H1 (cell line): ENCODE measurements around the gene VPS51. TPM values are rescaled to one million over a fixed set of nuclear protein-coding genes. Genes with fewer than 3 reads are reported as not detected.
A peak's percentile ranks its signal among the peaks of the same experiment; 100 is the strongest.

Experiments used
- CTCF ChIA-PET: fragments of 300-600 bp; sonication (Branson Sonifier 250); formaldehyde crosslinking; loops from one replicate; lab custom pipeline; 2021; ENCODE audit not compliant: partially characterized antibody; lab: Charles Lee
- POLR2A ChIA-PET: fragments of 300-600 bp; sonication (Branson Sonifier 250); formaldehyde crosslinking; loops from one replicate; lab custom pipeline; 2021; ENCODE audit warnings: inconsistent platforms; ENCODE audit not compliant: partially characterized antibody; lab: Charles Lee
- DNase-seq, 2 experiments: peaks; one replicate each; pipeline versions ENCODE4 v3.0.0 to v3.0.0-alpha.2; 2010 to 2022; ENCODE audit warnings: low spot score in 2 of 2, low read depth in 1 of 2, mixed read lengths in 1 of 2
- FAIRE-seq: peaks from 2 replicates; lab custom pipeline; 2011; peaks lifted over from hg19 to GRCh38; lab: Jason Lieb, UNC
- H2AFZ ChIP-seq: 2 replicates; pipeline ENCODE4 v1.8.1; 2012; ENCODE audit warnings: low read length, inconsistent platforms
- H2AK5ac ChIP-seq: 2 replicates; pipeline ENCODE4 v1.6.1; 2013; ENCODE audit warnings: low read depth, low read length
- H2BK120ac ChIP-seq: replicated peaks from 2 replicates; pipeline ENCODE3; 2013; ENCODE audit warnings: low read depth, low read length, inconsistent platforms
- H2BK12ac ChIP-seq: 2 replicates; pipeline ENCODE4 v1.6.1; 2013; ENCODE audit warnings: low read depth, low read length
- H2BK15ac ChIP-seq: 2 replicates; pipeline ENCODE4 v1.6.1; 2013; ENCODE audit warnings: low read length
- H2BK20ac ChIP-seq: 2 replicates; pipeline ENCODE4 v1.6.1; 2013; ENCODE audit warnings: low read length
- H2BK5ac ChIP-seq: 2 replicates; pipeline ENCODE4 v1.6.1; 2013; ENCODE audit warnings: low read depth, low read length
- H3K14ac ChIP-seq: 2 replicates; pipeline ENCODE4 v1.6.1; 2013; ENCODE audit warnings: inconsistent platforms; ENCODE audit not compliant: insufficient read length
- H3K18ac ChIP-seq: 2 replicates; pipeline ENCODE4 v1.6.1; 2013; ENCODE audit warnings: low read length; ENCODE audit errors: extremely low read depth
- H3K23ac ChIP-seq: 2 replicates; pipeline ENCODE4 v1.6.1; 2013; ENCODE audit warnings: inconsistent platforms; ENCODE audit not compliant: insufficient read length
- H3K23me2 ChIP-seq: 2 replicates; pipeline ENCODE4 v1.6.1; 2013; ENCODE audit warnings: low read depth, low read length
- H3K27ac ChIP-seq: 2 replicates; pipeline ENCODE4 v1.6.1; 2011; ENCODE audit warnings: low read depth, low read length, inconsistent platforms
- H3K27me3 ChIP-seq, 4 experiments: replicated peaks in 1 of 4; 1 replicate in 1 of 4; 2 replicates in 3 of 4; pipeline versions ENCODE4 v1.6.1 to v1.8.1; 2011 to 2013; ENCODE audit warnings: low read length in 3 of 4, mild to moderate bottlenecking in 3 of 4, inconsistent platforms in 2 of 4, mixed read lengths in 2 of 4, moderate library complexity in 1 of 4; ENCODE audit not compliant: control insufficient read depth in 3 of 4, insufficient read depth in 3 of 4; ENCODE audit errors: extremely low read depth in 1 of 4
- H3K36me3 ChIP-seq, 4 experiments: 2 replicates each; pipeline versions ENCODE4 v1.6.1 to v1.8.1; 2011 to 2013; ENCODE audit warnings: mild to moderate bottlenecking in 4 of 4, low read length in 3 of 4, moderate library complexity in 2 of 4, control low read depth in 1 of 4, inconsistent platforms in 1 of 4; ENCODE audit not compliant: insufficient read depth in 4 of 4, control insufficient read depth in 2 of 4
- H3K4ac ChIP-seq: replicated peaks from 2 replicates; pipeline ENCODE3; 2013; ENCODE audit warnings: low read length, low read depth, mixed read lengths, inconsistent platforms; ENCODE audit not compliant: insufficient read length
- H3K4me1 ChIP-seq, 4 experiments: replicated peaks in 1 of 4; 1 replicate in 1 of 4; 2 replicates in 3 of 4; pipeline versions ENCODE4 v1.6.1 to v1.8.1; 2011 to 2013; ENCODE audit warnings: low read length in 3 of 4, inconsistent platforms in 2 of 4, mixed read lengths in 1 of 4; ENCODE audit not compliant: insufficient read depth in 4 of 4, control insufficient read depth in 3 of 4
- H3K4me2 ChIP-seq, 2 experiments: 2 replicates each; pipeline versions ENCODE4 v1.6.1 to v1.8.1; 2011 to 2013; ENCODE audit warnings: low read depth in 2 of 2, low read length in 2 of 2, control low read depth in 1 of 2, inconsistent platforms in 1 of 2, mild to moderate bottlenecking in 1 of 2; ENCODE audit not compliant: insufficient read depth in 1 of 2
- H3K4me3 ChIP-seq, 4 experiments: fragments of 200-600, 300-600 bp in 1 of 4; sonication (generic), shearing (Covaris generic), sonication (Bioruptor Twin) in 1 of 4; 2 replicates each; pipeline versions ENCODE4 v1.5.1 to v1.8.1; 2011 to 2016; ENCODE audit warnings: low read length in 4 of 4, low read depth in 3 of 4, control low read depth in 2 of 4, inconsistent platforms in 2 of 4, mild to moderate bottlenecking in 2 of 4, mixed read lengths in 1 of 4, moderate library complexity in 1 of 4; ENCODE audit not compliant: insufficient read depth in 2 of 4; ENCODE audit errors: extremely low read depth in 1 of 4
- H3K56ac ChIP-seq: replicated peaks from 2 replicates; pipeline ENCODE3; 2013; ENCODE audit warnings: low read depth, mild to moderate bottlenecking, mixed read lengths, low read length, inconsistent platforms; ENCODE audit not compliant: insufficient read length
- H3K79me1 ChIP-seq: 2 replicates; pipeline ENCODE4 v1.6.1; 2013; ENCODE audit warnings: low read depth, low read length, control low read depth
- H3K79me2 ChIP-seq, 2 experiments: 2 replicates each; pipeline versions ENCODE4 v1.6.1 to v1.8.1; 2012 to 2013; ENCODE audit warnings: low read length in 2 of 2, mild to moderate bottlenecking in 2 of 2, inconsistent platforms in 1 of 2; ENCODE audit not compliant: insufficient read depth in 2 of 2, control insufficient read depth in 1 of 2
- H3K9ac ChIP-seq, 4 experiments: replicated peaks in 1 of 4; 1 replicate in 1 of 4; 2 replicates in 3 of 4; pipeline versions ENCODE4 v1.6.1 to v1.8.1; 2011 to 2013; ENCODE audit warnings: low read depth in 3 of 4, low read length in 3 of 4, control low read depth in 2 of 4, mild to moderate bottlenecking in 2 of 4, moderate library complexity in 2 of 4, inconsistent platforms in 1 of 4; ENCODE audit errors: extremely low read depth in 1 of 4
- H3K9me3 ChIP-seq, 2 experiments: 2 replicates each; pipeline versions ENCODE4 v1.6.1 to v1.8.1; 2012 to 2013; ENCODE audit warnings: mild to moderate bottlenecking in 2 of 2, moderate library complexity in 2 of 2, control low read depth in 1 of 2, inconsistent platforms in 1 of 2, low read depth in 1 of 2, low read length in 1 of 2, mixed read lengths in 1 of 2; ENCODE audit not compliant: insufficient read depth in 2 of 2
- H4K20me1 ChIP-seq, 2 experiments: replicated peaks in 1 of 2; 2 replicates each; pipeline versions ENCODE3 to v1.8.1; 2011 to 2013; ENCODE audit warnings: inconsistent platforms in 2 of 2, low read length in 2 of 2, mild to moderate bottlenecking in 1 of 2; ENCODE audit not compliant: insufficient read depth in 2 of 2, control insufficient read depth in 1 of 2
- H4K5ac ChIP-seq: 2 replicates; pipeline ENCODE4 v1.6.1; 2013; ENCODE audit warnings: low read length, low read depth, mixed read lengths, inconsistent platforms; ENCODE audit not compliant: insufficient read length
- H4K8ac ChIP-seq: 2 replicates; pipeline ENCODE4 v1.8.0; 2013; ENCODE audit warnings: mild to moderate bottlenecking, moderate library complexity, low read length, inconsistent platforms; ENCODE audit not compliant: insufficient read depth; ENCODE audit errors: extremely low read depth
- H4K91ac ChIP-seq: replicated peaks from 2 replicates; pipeline ENCODE3; 2013; ENCODE audit warnings: low read length, mixed read lengths, inconsistent platforms; ENCODE audit not compliant: insufficient read length
- SIN3A ChIP-seq, 2 experiments: IDR thresholded peaks in 1 of 2; conservative IDR thresholded peaks in 1 of 2; 2 replicates each; pipeline ENCODE4 v1.6.1; 2011 to 2012; ENCODE audit warnings: low read length in 2 of 2, improper control_type of control experiment in 1 of 2, low read depth in 1 of 2, mild to moderate bottlenecking in 1 of 2
- SP2 ChIP-seq: IDR thresholded peaks from 2 replicates; pipeline ENCODE4 v1.6.1; 2012; ENCODE audit warnings: mild to moderate bottlenecking, low read length, inconsistent platforms
- WGBS, 2 experiments: shearing (Covaris generic) in 1 of 2; methylation state at CpG; one replicate each; pipeline versions ENCODE4 v1.1.6 to v1.1.7; 2013 to 2015; ENCODE audit warnings: low lambda C conversion rate in 2 of 2, mixed read lengths in 2 of 2, inconsistent platforms in 1 of 2, low coverage in 1 of 2, missing lambda C conversion rate in 1 of 2; ENCODE audit not compliant: insufficient replicate concordance in 2 of 2, insufficient coverage in 1 of 2, insufficient read length in 1 of 2; ENCODE audit errors: extremely low coverage in 1 of 2, missing lambda C conversion rate in 1 of 2; 5-methylcytosine and 5-hydroxymethylcytosine counted together
- polyA plus RNA-seq, 7 experiments: library from polyadenylated mRNA; depleted of rRNA in 3 of 7; stranded (reverse) in 5 of 7; unstranded in 2 of 7; fragments of >200 nt in 5 of 7; fragments of 200-250 nt in 2 of 7; gene quantifications; 1 replicate in 5 of 7; 2 replicates in 1 of 7; 4 replicates in 1 of 7; pipeline versions ENCODE4 v1.2.1 to v1.2.3, GENCODE V29; 2011 to 2013; ENCODE audit warnings: missing spikeins in 2 of 7, mixed read lengths in 2 of 7
- total RNA-seq: library from RNA; stranded (reverse); fragmentation: NEBNext Ultra II Directional; extraction: Animal tissue kit (Norgen Biotek cat#: 25700); gene quantifications from 2 replicates; pipeline ENCODE4 v1.2.1, GENCODE V29; 2021

The VPS51 gene
- total and polyA plus RNA-seq, 2 of the 8 experiments (the other 6 are each of a cell fraction or from before 2014, with no cell fraction given), result 97.4 to 142 TPM

- Histone ChIP-seq H2BK5ac (peak overlapping the region; percentile 90), H3K18ac (no peak overlapping the region), H2BK20ac (no peak overlapping the region), H2BK120ac (no peak overlapping the region), H3K9me3 (no peaks in the 10 kb centered on the region), H4K91ac (no peak overlapping the region), H3K14ac (no peak overlapping the region)
- no peak for DNase-seq
- POLR2A ChIA-PET, result interaction anchor here (0.7 to 16.8 kb wide), 6 partner anchors 11 to 43 kb away, joined by 3 to 230 read pairs (median 8); partner anchors contain the start of genes CDCA5, FAU, MRPL49 and VPS51
- TF ChIP-seq SP2 (no peak), SIN3A (conservative IDR thresholded peaks at IDR 0.05 in 1 of 2, IDR thresholded peaks at IDR 0.05 in 1 of 2; ENCODE audit: low read depth in 1 of 2, low read length in 2 of 2) (0 out of 4 replicates have a peak, but pooled peaks of 1 of the 2 experiments have one; percentile 2)
- TF ChIP-seq, all 59 proteins: peak for 1
- Histone ChIP-seq H2BK15ac (0 out of 2 replicates have a peak overlapping the region, but pooled peaks have one; percentile 31), H3K23ac (no peak overlapping the region), H4K8ac (0 out of 2 replicates have a peak overlapping the region, but pooled peaks have one; percentile 77), H2AK5ac (no peak overlapping the region), H3K56ac (peak overlapping the region; percentile 35), H3K9ac (peak overlapping the region; percentile 34 to 90 (median 81)), H3K79me1 (peaks cover 22% of the 10 kb centered on the region), H3K36me3 (peaks cover 14 to 29% (median 24%) of the 10 kb centered on the region in 4 experiments), H3K4me3 (peak overlapping the region; percentile 92 to 99 (median 98)), H4K5ac (peak overlapping the region; percentile 45), H2AFZ (0 out of 2 replicates have a peak overlapping the region, but pooled peaks have one; percentile 8), H2BK12ac (peak overlapping the region; percentile 77; the same call in 1 of the 2 replicates), H3K4ac (peak overlapping the region; percentile 27), H3K79me2 (peaks cover 10 to 33% of the 10 kb centered on the region in 2 experiments), H3K4me1 (peaks cover 0 to 9% (median 4%) of the 10 kb centered on the region in 4 experiments; a peak in 5 of 7 replicates), H3K27ac (peak overlapping the region; percentile 84), H3K27me3 (no peaks in the 10 kb centered on the region), H4K20me1 (peaks cover 0 to 4% of the 10 kb centered on the region in 2 experiments), H3K23me2 (peaks cover 8% of the 10 kb centered on the region), H3K4me2 (peak overlapping the region; percentile 88 to 98)
- no peak for FAIRE-seq
- CTCF ChIA-PET, result interaction anchor here (0.9 to 2.3 kb wide), 2 partner anchors 26 to 198 kb away, joined by 4 to 7 read pairs; no protein-coding TSS in a partner anchor
- WGBS, 2 experiments, result 58% methylated on average over 22 of the region's 23 CpGs; no CpG with 5 or more reads in 1 of the 2 experiments
These were observed 11.2 kb upstream of the VPS51 start for GRCh38 chr11:65084598-65085375.
